Gastrocnemius medialis (tissue), 4 donors: Measurements from ENCODE around the gene LPCAT1. TPM values are rescaled to one million over a fixed set of nuclear protein-coding genes. Genes with fewer than 3 reads are reported as not detected.

Experiments used
- ATAC-seq, 2 donors: fragments of 150-250 bp; one replicate each; pipeline ENCODE4 v1.9.1; 2016
- DNase-seq, 2 donors: peaks; one replicate each; pipeline ENCODE4 v3.0.0-alpha.2; 2019
- H3K27ac ChIP-seq, 4 donors: fragments of 200-600 bp; sonication (generic); 1 replicate in 1 of 4; 2 replicates in 3 of 4; pipeline ENCODE4 v1.5.1; 2016 to 2018; ENCODE audit warnings: mild to moderate bottlenecking in 2 of 4, moderate library complexity in 1 of 4
- H3K27me3 ChIP-seq, 3 donors: fragments of 200-600 bp; sonication (generic) in 2 of 3; 1 replicate in 1 of 3; 2 replicates in 2 of 3; pipeline versions ENCODE4 v1.5.1 to v1.6.0; 2016 to 2019; ENCODE audit warnings: mild to moderate bottlenecking in 1 of 3, moderate library complexity in 1 of 3
- H3K36me3 ChIP-seq, 2 donors: fragments of 200-600 bp; sonication (generic) in 1 of 2; one replicate each; pipeline ENCODE4 v1.5.1; 2017 to 2018
- H3K4me1 ChIP-seq, 2 donors: fragments of 200-600 bp; sonication (generic) in 1 of 2; one replicate each; pipeline ENCODE4 v1.5.1; 2016 to 2017; ENCODE audit warnings: mild to moderate bottlenecking in 2 of 2
- H3K4me3 ChIP-seq, 4 donors: fragments of 200-600 bp; sonication (generic) in 3 of 4; 1 replicate in 1 of 4; 2 replicates in 3 of 4; pipeline ENCODE4 v1.5.1; 2016 to 2019; ENCODE audit warnings: mild to moderate bottlenecking in 2 of 4
- H3K9me3 ChIP-seq, 3 donors: fragments of 200-600 bp; sonication (generic) in 2 of 3; 1 replicate in 1 of 3; 2 replicates in 2 of 3; pipeline ENCODE4 v1.5.1; 2016 to 2019
- POLR2A ChIP-seq, 2 donors: fragments of 450-650 bp; IDR thresholded peaks; one replicate each; pipeline ENCODE4 v1.6.1; 2017; ENCODE audit warnings: antibody characterized with exemption in 2 of 2, mild to moderate bottlenecking in 2 of 2, moderate library complexity in 2 of 2
- in situ Hi-C, 4 donors: fragments of 200-750 bp; cut with MboI; loops; one replicate each; pipeline versions ENCODE4 v1.15.0 to v1.8.0; 2017; ENCODE audit warnings: low sequenced_read_pairs in 4 of 4
- intact Hi-C: fragments of 100-400 bp; cut with DNase I; formaldehyde crosslinking; loops from one replicate; pipeline ENCODE4 v1.15.1; 2023; ENCODE audit warnings: low total_unique reads
- total RNA-seq, 4 donors: library from RNA; depleted of rRNA; stranded (reverse); fragments of >200 nt; gene quantifications; one replicate each; pipeline versions ENCODE4 v1.1.0 to v1.2.3, GENCODE V29; 2016
- TF ChIP-seq, protein P1 (sequence below), 5 experiments: fragments of 450-650 bp in 3 of 5; fragments of 200-600 bp in 2 of 5; sonication (generic) in 2 of 5; IDR thresholded peaks in 4 of 5; conservative IDR thresholded peaks in 1 of 5; 1 replicate in 4 of 5; 2 replicates in 1 of 5; pipeline ENCODE4 v1.5.1; 2016 to 2019; ENCODE audit warnings: antibody characterized with exemption in 5 of 5, mild to moderate bottlenecking in 3 of 5, moderate library complexity in 3 of 5

The LPCAT1 gene
- total RNA-seq, 4 donors from 2014 or later, result 1.4 to 9.2 (median 4.2) TPM

DNA sequence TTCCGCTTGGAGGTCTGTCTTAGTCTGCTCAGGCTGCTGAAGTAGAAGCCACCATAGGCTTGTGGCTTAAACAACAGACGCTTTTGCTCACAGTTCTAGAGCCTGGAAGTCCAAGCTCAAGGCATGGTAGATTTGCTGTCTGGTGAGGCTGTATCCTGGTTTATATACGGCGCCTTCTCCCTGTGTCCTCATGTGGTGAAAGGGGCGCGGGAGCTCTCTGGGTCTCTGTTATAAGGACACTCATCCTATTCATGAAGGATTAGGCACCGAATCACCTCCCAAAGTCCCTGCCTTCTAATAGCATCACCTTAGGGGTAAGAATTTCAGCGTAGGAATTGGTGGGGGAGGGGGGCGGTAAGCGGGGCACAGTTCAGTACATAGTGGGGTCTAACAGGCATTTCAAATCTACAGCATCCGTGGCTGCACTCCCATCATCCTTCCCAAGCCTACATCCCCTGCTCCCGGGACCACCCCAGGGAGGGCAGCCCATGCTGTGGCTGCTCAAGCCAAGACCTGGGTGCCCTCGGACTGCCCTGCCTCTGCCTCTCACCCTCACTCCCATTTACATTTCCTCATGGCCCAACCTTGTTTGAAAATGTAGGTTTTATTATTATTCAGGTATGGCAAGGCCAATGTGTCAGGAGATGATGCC, 15.1 kb upstream of the LPCAT1 start:
- TF ChIP-seq, protein P1, sequence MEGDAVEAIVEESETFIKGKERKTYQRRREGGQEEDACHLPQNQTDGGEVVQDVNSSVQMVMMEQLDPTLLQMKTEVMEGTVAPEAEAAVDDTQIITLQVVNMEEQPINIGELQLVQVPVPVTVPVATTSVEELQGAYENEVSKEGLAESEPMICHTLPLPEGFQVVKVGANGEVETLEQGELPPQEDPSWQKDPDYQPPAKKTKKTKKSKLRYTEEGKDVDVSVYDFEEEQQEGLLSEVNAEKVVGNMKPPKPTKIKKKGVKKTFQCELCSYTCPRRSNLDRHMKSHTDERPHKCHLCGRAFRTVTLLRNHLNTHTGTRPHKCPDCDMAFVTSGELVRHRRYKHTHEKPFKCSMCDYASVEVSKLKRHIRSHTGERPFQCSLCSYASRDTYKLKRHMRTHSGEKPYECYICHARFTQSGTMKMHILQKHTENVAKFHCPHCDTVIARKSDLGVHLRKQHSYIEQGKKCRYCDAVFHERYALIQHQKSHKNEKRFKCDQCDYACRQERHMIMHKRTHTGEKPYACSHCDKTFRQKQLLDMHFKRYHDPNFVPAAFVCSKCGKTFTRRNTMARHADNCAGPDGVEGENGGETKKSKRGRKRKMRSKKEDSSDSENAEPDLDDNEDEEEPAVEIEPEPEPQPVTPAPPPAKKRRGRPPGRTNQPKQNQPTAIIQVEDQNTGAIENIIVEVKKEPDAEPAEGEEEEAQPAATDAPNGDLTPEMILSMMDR (IDR thresholded peaks at IDR 0.05 in 4 of 5, conservative IDR thresholded peaks at IDR 0.05 in 1 of 5), result no peak
- TF ChIP-seq POLR2A (IDR thresholded peaks at IDR 0.05), result no peak
- Histone ChIP-seq H3K4me3 (no peak overlapping the region), H3K27ac (no peak overlapping the region), H3K9me3 (no peaks in the 10 kb centered on the region), H3K36me3 (no peaks in the 10 kb centered on the region), H3K4me1 (no peaks in the 10 kb centered on the region), H3K27me3 (no peaks in the 10 kb centered on the region)
- in situ Hi-C loops, result no loop called here
- DNase-seq, result no peak
- ATAC-seq, result no peak
- intact Hi-C loops, result no loop called here

DNA sequence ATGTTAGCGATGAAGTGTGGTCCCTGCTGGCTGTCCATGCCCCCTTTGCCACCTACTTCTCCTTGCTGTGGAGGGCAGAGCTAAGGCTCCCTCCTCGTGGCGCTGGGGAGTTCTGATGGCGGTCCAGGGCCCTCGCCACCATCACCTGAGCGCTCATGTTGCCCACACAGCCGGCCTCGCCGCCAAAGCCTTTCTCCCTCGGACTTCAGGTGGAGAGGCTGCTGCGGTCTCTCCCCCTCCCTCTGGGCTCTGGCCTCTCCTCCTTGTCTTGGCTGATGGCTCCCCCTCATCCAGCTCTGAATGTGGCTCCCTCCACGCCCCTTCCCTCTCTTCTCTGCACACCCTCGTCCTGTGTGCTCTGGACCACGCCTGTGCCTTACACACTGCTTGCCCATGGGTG, 14.5 kb upstream of the LPCAT1 start:
- H3K4me3 ChIP-seq, result no peak overlapping the region
- H3K4me1 ChIP-seq, result no peaks in the 10 kb centered on the region
- H3K36me3 ChIP-seq, result no peaks in the 10 kb centered on the region
- H3K9me3 ChIP-seq, result no peaks in the 10 kb centered on the region
- TF ChIP-seq POLR2A (IDR thresholded peaks at IDR 0.05), result no peak
- TF ChIP-seq, protein P1 (IDR thresholded peaks at IDR 0.05 in 4 of 5, conservative IDR thresholded peaks at IDR 0.05 in 1 of 5), result no peak
- H3K27ac ChIP-seq, result no peak overlapping the region
- in situ Hi-C loops, result no loop called here
- intact Hi-C loops, result no loop called here
- DNase-seq, result no peak
- ATAC-seq, result no peak
- no peaks in the 10 kb centered on the region for H3K27me3 ChIP-seq

DNA sequence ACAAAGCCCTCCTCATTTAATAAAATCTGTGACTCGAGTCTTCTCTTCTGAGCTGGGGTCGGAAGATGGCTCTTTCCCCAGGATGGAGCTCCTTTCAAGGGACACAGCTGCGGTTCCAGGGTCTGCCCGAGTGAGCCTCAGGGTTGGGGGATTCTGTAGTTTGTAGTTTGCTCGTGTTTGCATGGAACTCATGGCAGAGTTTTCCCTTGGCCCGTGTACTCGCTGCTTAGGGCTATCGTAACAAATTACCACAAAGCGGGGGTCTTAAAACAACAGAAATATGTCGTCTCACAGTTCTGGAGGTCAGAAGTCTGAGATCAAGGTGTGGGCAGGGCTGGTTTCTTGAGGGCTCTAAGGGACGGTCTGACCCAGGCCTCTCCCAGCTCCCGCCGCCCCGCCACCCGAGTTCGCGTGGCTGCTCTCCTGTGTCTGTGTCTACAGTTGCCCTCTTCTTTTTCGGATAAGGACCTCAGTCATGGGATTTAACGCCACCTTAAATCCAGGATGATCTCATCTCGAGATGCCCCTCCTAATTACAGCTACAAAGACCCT, 13.9 kb upstream of the LPCAT1 start:
- Histone ChIP-seq H3K4me3 (no peak overlapping the region), H3K36me3 (no peaks in the 10 kb centered on the region), H3K27ac (no peak overlapping the region), H3K27me3 (no peaks in the 10 kb centered on the region), H3K9me3 (no peaks in the 10 kb centered on the region), H3K4me1 (no peaks in the 10 kb centered on the region)
- in situ Hi-C loops, result no loop called here
- DNase-seq, result no peak
- TF ChIP-seq, protein P1 (IDR thresholded peaks at IDR 0.05 in 4 of 5, conservative IDR thresholded peaks at IDR 0.05 in 1 of 5), result no peak
- TF ChIP-seq POLR2A (IDR thresholded peaks at IDR 0.05), result no peak
- intact Hi-C loops, result no loop called here
- ATAC-seq, result no peak

DNA sequence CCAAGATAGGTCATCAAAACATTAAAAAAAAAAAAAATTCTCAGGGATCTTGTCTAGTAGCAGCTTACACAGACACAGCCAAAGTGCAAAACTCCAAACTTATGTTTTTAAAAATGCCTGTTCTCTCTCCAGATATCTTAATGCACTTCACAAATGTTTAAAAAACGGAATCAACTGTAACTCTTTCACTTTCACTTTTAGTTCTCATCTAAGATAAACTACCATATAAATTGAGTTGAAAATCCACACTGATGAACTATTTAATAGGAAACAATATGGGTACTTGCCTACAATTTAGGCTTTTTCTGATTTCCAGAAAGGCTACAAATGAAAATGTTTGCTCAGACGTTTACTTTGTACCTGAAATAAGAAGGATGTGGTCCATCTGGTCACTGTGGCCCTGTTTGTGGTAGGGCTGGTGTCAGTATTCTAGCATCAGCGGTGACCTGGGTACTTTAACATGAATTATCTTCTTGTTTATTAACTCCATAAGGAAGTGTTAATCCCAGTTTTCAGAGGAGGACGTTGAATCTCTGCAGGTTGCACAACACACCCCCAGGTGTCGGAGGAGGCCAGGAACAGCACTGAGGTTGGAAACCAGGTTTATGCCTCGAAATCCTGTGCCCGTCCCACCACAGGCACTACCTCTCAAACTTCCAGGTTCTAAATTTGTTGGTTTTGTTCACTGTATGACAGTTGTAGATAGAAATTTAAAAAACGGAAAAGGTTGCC, 13.3 kb upstream of the LPCAT1 start:
- no peaks in the 10 kb centered on the region for H3K27me3 ChIP-seq
- no peaks in the 10 kb centered on the region for H3K4me1 ChIP-seq
- intact Hi-C loops (no loop called here), in situ Hi-C loops (no loop called here)
- ATAC-seq (no peak), DNase-seq (no peak)
- no peak overlapping the region for H3K27ac ChIP-seq
- no peaks in the 10 kb centered on the region for H3K9me3 ChIP-seq
- peak overlapping the region; percentile 12 to 29 (median 19) for H3K4me3 ChIP-seq
- H3K36me3 ChIP-seq, result no peaks in the 10 kb centered on the region
- no peak for TF ChIP-seq POLR2A (IDR thresholded peaks at IDR 0.05)
- TF ChIP-seq, protein P1 (IDR thresholded peaks at IDR 0.05 in 4 of 5, conservative IDR thresholded peaks at IDR 0.05 in 1 of 5), result no peak
